Activated CD8-positive, alpha-beta memory T cell treated with anti-CD3 and anti-CD28 coated beads, Interleukin-2, amount 10 ng/mL, durations not matched to agents 7 days and 5 days (primary cell): Measurements from ENCODE around the gene TC2N. TPM values are rescaled to one million over a fixed set of nuclear protein-coding genes. Genes with fewer than 3 reads are reported as not detected.
A peak's percentile ranks its signal among the peaks of the same experiment; 100 is the strongest.

Source experiments
- ATAC-seq: fragments of 150-1000 bp; cut with Tn5 transposase; one replicate; pipeline ENCODE4 v1.10.0; 2021; ENCODE audit warnings: moderate library complexity
- CTCF ChIA-PET: fragments of 350-600 bp; sonication (Branson Sonifier 250); formaldehyde crosslinking; loops from one replicate; lab custom pipeline; 2021; ENCODE audit warnings: antibody characterized with exemption; lab: Charles Lee
- DNase-seq: peaks from one replicate; pipeline ENCODE4 v3.0.0-alpha.2; 2020
- H3K27ac Mint-ChIP-seq: one replicate; pipeline ENCODE4 v1.8.0; 2021; ENCODE audit warnings: mild to moderate bottlenecking, mixed read lengths
- H3K27me3 Mint-ChIP-seq: one replicate; pipeline ENCODE4 v1.8.0; 2021; ENCODE audit warnings: mixed read lengths
- H3K36me3 Mint-ChIP-seq: one replicate; pipeline ENCODE4 v1.8.0; 2021; ENCODE audit warnings: mild to moderate bottlenecking, mixed read lengths
- H3K4me1 Mint-ChIP-seq: one replicate; pipeline ENCODE4 v1.8.0; 2021; ENCODE audit warnings: mixed read lengths
- H3K4me3 Mint-ChIP-seq: one replicate; pipeline ENCODE4 v1.8.0; 2021; ENCODE audit warnings: mild to moderate bottlenecking, moderate library complexity, mixed read lengths
- H3K9me3 Mint-ChIP-seq: one replicate; pipeline ENCODE4 v1.8.0; 2022; ENCODE audit warnings: low read depth, mixed read lengths
- total RNA-seq, 2 experiments: library from RNA; stranded (reverse); gene quantifications; one replicate each; pipeline ENCODE4 v1.2.3, GENCODE V29; 2021

TC2N gene
- total RNA-seq, 2 experiments from 2014 or later: 46.3 to 86.0 TPM

DNA sequence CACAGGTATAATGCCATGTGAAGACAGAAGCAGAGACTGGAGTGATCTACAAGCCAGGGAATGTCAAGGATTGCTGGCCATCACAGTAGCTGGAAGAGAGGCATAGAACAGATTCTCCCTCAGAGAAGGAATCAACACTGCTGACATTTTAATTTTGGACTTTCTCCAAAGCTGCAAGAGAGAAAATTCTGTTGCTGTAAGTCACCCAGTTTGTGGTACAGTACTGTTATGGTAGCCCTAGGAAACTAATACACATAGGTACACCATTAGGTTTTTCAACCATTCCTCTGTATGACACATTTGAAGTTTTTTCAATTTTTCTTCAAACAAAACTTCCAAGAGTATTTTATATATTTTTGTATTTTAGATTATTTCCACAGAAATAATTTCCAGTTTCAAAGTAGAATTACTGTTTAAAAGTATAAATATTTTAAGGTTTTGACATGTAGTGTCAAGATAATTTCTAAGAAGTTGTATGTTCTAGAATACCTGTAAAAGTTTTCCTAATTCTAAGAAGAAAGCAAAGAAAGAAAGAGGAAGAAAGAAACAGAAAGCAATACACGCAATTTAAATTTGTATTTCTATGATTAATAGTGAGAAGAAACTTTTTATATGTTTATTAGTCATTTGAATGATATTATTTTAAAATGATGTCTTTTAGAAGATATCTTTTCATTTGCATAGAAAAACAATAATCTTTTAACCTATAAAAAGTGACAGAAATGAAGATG is 70.6 kb downstream of the TC2N start:
- no peaks in the 10 kb centered on the region for H3K27me3 Mint-ChIP-seq
- H3K36me3 Mint-ChIP-seq: peaks cover 51% of the 10 kb centered on the region
- ATAC-seq: no peak
- H3K9me3 Mint-ChIP-seq: peaks cover 2% of the 10 kb centered on the region
- no peak overlapping the region for H3K4me3 Mint-ChIP-seq
- H3K4me1 Mint-ChIP-seq: peaks cover 24% of the 10 kb centered on the region
- H3K27ac Mint-ChIP-seq: peak overlapping the region; percentile 13
- DNase-seq: no peak
- CTCF ChIA-PET: interaction anchor here (1.3 to 1.5 kb wide), 2 partner anchors 43 to 80 kb away, joined by 3 read pairs; no protein-coding TSS in a partner anchor

GRCh38 chr14:91793704-91794103 is 73.6 kb downstream of the TC2N start:
- Mint-ChIP-seq H3K9me3 (peaks cover 2% of the 10 kb centered on the region), H3K4me3 (peak overlapping the region; percentile 3), H3K27me3 (no peaks in the 10 kb centered on the region), H3K36me3 (peaks cover 49% of the 10 kb centered on the region), H3K4me1 (peaks cover 24% of the 10 kb centered on the region), H3K27ac (peak overlapping the region; percentile 21)
- DNase-seq (no peak), ATAC-seq (no peak)
- CTCF ChIA-PET: interaction anchor here (1.3 kb wide), 1 partner anchor 12 kb away, joined by 5 read pairs; no protein-coding TSS in a partner anchor

- Mint-ChIP-seq H3K4me1 (no peaks in the 10 kb centered on the region), H3K27ac (no peak overlapping the region), H3K27me3 (no peaks in the 10 kb centered on the region), H3K36me3 (peaks cover 35% of the 10 kb centered on the region), H3K4me3 (no peak overlapping the region), H3K9me3 (no peaks in the 10 kb centered on the region)
- CTCF ChIA-PET: interaction anchor here (1.0 kb wide), 1 partner anchor 73 kb away, joined by 3 read pairs; no protein-coding TSS in a partner anchor
- ATAC-seq (no peak), DNase-seq (no peak)
Observed at GRCh38 chr14:91786188-91786587, 81.1 kb downstream of the TC2N start.

- Mint-ChIP-seq H3K4me1 (no peaks in the 10 kb centered on the region), H3K9me3 (no peaks in the 10 kb centered on the region), H3K36me3 (peaks cover 33% of the 10 kb centered on the region), H3K4me3 (no peak overlapping the region), H3K27ac (no peak overlapping the region), H3K27me3 (no peaks in the 10 kb centered on the region)
- no peak for ATAC-seq
- DNase-seq: no peak
- CTCF ChIA-PET: interaction anchor here (0.8 to 1.0 kb wide), 2 partner anchors 11 to 22 kb away, joined by 3 to 4 read pairs; no protein-coding TSS in a partner anchor
Observed at GRCh38 chr14:91780452-91780851, 86.9 kb downstream of the TC2N start.

GRCh38 chr14:91778217-91778616 is 89.1 kb downstream of the TC2N start:
- Mint-ChIP-seq H3K4me1 (peaks cover 5% of the 10 kb centered on the region), H3K27ac (no peak overlapping the region), H3K4me3 (no peak overlapping the region), H3K9me3 (no peaks in the 10 kb centered on the region), H3K27me3 (no peaks in the 10 kb centered on the region), H3K36me3 (peaks cover 23% of the 10 kb centered on the region)
- ATAC-seq (no peak), DNase-seq (no peak)
- CTCF ChIA-PET: no interaction called here

DNA sequence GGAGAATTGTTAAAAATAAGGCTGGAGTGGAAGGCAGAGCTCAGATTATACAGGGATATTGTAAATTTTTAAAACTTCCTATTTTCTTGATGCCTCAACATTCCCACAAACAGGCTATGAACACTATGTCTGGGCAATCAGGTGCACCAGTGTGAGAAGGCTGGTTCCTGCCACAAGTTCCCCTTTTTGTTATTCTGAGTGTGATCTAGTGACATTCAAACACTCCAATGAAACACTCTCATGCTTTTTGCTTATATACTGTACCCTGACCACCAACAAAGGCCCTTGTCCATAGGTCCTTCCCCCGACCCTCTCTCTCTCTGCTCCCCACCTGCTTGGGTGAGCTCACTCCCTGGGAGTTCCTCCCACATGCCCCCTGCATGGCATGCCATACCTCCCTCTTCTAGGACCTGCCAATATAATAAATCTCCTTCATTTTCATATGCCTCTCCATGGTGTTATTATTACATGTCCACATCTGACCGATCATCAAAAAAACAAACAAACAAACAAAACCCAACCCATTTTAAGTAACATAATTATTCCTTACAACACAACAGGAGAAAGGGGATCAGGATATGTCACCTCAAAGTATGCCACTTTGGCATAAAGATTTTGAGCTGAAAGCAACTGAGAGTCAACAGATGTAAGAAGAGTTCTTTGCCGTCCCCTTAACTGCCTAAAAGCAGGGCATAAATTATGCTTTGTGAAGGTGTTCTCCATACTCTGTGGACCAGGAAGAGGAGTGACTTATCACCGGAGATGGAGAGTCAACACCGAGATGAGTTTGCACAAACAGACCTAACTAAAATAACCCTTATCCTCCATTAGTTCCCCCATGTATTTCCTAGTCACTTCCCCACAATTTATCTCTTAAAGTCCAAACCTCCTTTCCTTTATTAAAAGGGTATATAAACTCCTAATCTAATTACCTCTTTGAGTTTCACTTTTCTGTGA is 92.9 kb downstream of the TC2N start:
- Mint-ChIP-seq H3K9me3 (no peaks in the 10 kb centered on the region), H3K36me3 (peaks cover 12% of the 10 kb centered on the region), H3K27ac (no peak overlapping the region), H3K4me3 (no peak overlapping the region), H3K27me3 (no peaks in the 10 kb centered on the region), H3K4me1 (peaks cover 5% of the 10 kb centered on the region)
- CTCF ChIA-PET: no interaction called here
- DNase-seq (no peak), ATAC-seq (no peak)

GRCh38 chr14:91770185-91770584 is 97.2 kb downstream of the TC2N start:
- H3K4me1 Mint-ChIP-seq: peaks cover 5% of the 10 kb centered on the region
- CTCF ChIA-PET: no interaction called here
- H3K27me3 Mint-ChIP-seq: no peaks in the 10 kb centered on the region
- H3K9me3 Mint-ChIP-seq: no peaks in the 10 kb centered on the region
- peaks cover 2% of the 10 kb centered on the region for H3K36me3 Mint-ChIP-seq
- no peak overlapping the region for H3K4me3 Mint-ChIP-seq
- H3K27ac Mint-ChIP-seq: no peak overlapping the region
- DNase-seq (no peak), ATAC-seq (no peak)

DNA sequence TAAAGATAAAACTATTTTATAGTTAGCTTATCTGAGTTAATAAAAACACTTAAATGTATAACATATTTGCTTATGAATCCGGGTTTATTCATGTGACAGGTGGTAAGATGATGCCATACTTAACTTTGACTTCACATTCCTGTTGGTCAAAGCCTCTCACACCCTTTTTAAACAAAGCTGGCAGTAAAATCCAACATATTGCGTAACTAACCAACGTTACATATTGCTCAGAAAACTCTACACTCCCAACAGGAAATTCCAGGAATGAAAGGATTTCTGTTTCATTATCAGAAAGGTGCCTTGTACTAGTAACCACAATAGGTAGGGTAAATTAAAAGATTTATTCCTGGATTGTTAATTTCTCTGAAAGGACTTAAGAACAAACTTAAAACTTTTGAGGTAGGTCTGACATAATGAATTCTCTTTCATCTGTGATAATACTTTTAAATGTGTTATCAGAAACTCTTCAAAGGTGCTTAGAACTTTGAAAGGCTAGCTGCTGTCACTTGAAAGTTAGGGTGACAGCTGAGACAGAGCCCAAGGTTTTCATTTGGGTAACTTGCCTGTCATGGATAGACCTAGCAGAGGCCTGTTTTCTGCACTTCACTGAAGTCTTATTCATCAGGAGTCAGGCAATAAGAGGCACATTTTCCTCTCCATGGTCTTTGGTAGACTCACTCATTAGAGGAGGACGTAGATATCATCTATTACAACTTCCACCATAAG is 111.6 kb downstream of the TC2N start:
- Mint-ChIP-seq H3K4me3 (no peak overlapping the region), H3K9me3 (peaks cover 7% of the 10 kb centered on the region), H3K36me3 (peaks cover 14% of the 10 kb centered on the region), H3K4me1 (no peaks in the 10 kb centered on the region), H3K27me3 (peaks cover 3% of the 10 kb centered on the region), H3K27ac (no peak overlapping the region)
- CTCF ChIA-PET: no interaction called here
- ATAC-seq: no peak
- DNase-seq: no peak

DNA sequence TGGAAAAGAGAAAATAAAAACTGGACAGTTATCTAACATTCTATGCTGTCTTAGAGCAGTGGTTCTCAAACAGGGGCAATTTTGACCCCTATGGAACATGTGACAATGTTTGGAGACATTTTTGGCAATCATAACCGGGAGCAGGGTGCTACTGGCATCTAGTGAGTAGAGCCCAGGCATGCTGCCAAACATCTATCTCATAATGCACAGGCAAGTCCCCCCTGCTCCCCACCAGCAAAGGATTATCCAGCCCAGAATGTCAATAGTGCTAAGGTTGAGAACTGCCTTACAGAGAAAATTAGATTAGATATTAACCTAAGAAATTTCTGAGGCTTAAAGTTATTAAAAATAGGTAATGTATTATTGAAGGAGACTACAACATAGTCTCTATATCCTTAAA is 112.5 kb downstream of the TC2N start:
- DNase-seq (no peak), ATAC-seq (no peak)
- Mint-ChIP-seq H3K27ac (no peak overlapping the region), H3K27me3 (peaks cover 3% of the 10 kb centered on the region), H3K4me1 (no peaks in the 10 kb centered on the region), H3K4me3 (no peak overlapping the region), H3K9me3 (no peaks in the 10 kb centered on the region), H3K36me3 (peaks cover 7% of the 10 kb centered on the region)
- CTCF ChIA-PET: no interaction called here

- H3K9me3 Mint-ChIP-seq: no peaks in the 10 kb centered on the region
- no peaks in the 10 kb centered on the region for H3K4me1 Mint-ChIP-seq
- DNase-seq: no peak
- H3K4me3 Mint-ChIP-seq: no peak overlapping the region
- H3K27me3 Mint-ChIP-seq: peaks cover 3% of the 10 kb centered on the region
- H3K36me3 Mint-ChIP-seq: peaks cover 2% of the 10 kb centered on the region
- no peak overlapping the region for H3K27ac Mint-ChIP-seq
- CTCF ChIA-PET: no interaction called here
- no peak for ATAC-seq
Observed at GRCh38 chr14:91754185-91754584, 113.2 kb downstream of the TC2N start.

DNA sequence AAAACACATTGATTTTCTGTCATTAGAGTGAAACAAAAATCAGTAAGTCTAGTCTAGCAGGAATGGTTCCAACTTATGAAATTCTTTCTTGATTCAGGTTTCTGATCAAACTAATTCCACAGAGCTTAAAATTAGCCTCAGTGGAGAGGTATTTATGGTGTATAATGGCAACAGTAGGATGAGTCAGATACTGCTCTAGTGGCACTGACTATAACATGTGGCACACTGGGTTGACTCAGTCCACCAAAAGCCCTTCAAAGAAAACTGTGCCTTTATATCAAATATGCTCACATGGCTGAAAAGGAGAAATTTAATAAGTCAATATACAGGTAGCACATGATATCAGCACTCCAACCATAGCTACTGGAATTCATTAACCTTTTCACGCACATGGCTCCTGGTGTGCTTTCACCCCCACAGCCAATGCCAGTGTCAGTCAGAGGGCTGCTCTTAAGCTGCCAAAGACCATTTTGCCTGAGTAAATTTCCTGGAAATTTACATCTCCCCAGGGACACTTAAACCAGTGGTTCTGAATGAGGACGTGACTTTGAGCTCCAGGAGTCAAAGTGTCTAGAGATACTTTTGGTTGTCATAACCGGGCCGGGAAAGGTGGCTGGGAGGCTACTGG is 113.7 kb downstream of the TC2N start:
- no peak overlapping the region for H3K27ac Mint-ChIP-seq

GRCh38 chr14:91752961-91753360 is 114.4 kb downstream of the TC2N start:
- no peak overlapping the region for H3K4me3 Mint-ChIP-seq
- CTCF ChIA-PET: no interaction called here
- no peak overlapping the region for H3K27ac Mint-ChIP-seq
- H3K36me3 Mint-ChIP-seq: peaks cover 2% of the 10 kb centered on the region
- H3K9me3 Mint-ChIP-seq: no peaks in the 10 kb centered on the region
- no peaks in the 10 kb centered on the region for H3K4me1 Mint-ChIP-seq
- no peak for DNase-seq
- H3K27me3 Mint-ChIP-seq: peaks cover 3% of the 10 kb centered on the region
- no peak for ATAC-seq

More for the DNA sequence above, 113.7 kb downstream of the TC2N start:
- Mint-ChIP-seq H3K36me3 (peaks cover 2% of the 10 kb centered on the region), H3K4me3 (no peak overlapping the region), H3K27me3 (peaks cover 3% of the 10 kb centered on the region), H3K9me3 (no peaks in the 10 kb centered on the region), H3K4me1 (no peaks in the 10 kb centered on the region)
- CTCF ChIA-PET: no interaction called here
- DNase-seq (no peak), ATAC-seq (no peak)

DNA sequence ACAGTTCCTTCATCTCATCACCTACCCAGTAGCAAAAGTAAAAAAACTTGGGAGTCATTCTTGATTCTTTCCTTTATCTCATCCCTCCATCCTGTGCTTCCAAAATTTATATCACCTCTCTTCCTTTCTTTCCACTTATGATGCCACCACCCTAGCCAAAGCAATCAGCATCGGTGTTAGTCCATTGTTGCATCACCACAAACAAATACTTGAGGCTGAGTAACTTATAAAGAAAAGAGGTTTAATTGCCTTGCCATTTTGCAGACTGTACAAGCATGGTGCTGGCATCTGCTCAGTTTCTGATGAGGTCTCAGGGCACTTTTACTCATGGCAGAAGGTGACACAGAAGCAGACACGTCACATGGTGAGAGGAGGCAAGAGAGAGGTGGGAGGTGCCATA is 115.6 kb downstream of the TC2N start:
- CTCF ChIA-PET: no interaction called here
- no peak for DNase-seq
- Mint-ChIP-seq H3K27ac (no peak overlapping the region), H3K36me3 (no peaks in the 10 kb centered on the region), H3K4me1 (no peaks in the 10 kb centered on the region), H3K9me3 (no peaks in the 10 kb centered on the region), H3K27me3 (peaks cover 3% of the 10 kb centered on the region), H3K4me3 (no peak overlapping the region)
- no peak for ATAC-seq
